GM19438 (cell line): ENCODE results near the gene ANKRD1.

Experiments used
- ATAC-seq: cut with Tn5 transposase; IDR thresholded peaks from one replicate; pipeline ENCODE4 v1.9.1; 2021; ENCODE audit warnings: low read depth; ENCODE audit not compliant: unreplicated experiment

The ANKRD1 gene

GRCh38 chr10:90866050-90866598 lies 54.8 kb downstream of the ANKRD1 start:
- no peak for ATAC-seq

GRCh38 chr10:90865401-90865800 lies 55.5 kb downstream of the ANKRD1 start:
- no peak for ATAC-seq

- ATAC-seq: no peak
Measured at GRCh38 chr10:90862908-90863514, 57.9 kb downstream of the ANKRD1 start.
